ENCODE results near the gene ASB7.

GRCh38 chr15:100690795-100691158, 88.4 kb downstream of the ASB7 start:
- TF ChIP-seq CTCF (IDR thresholded peaks at IDR 0.05; ENCODE audit: low read length) (no peak), EZH2phosphoT487 (IDR thresholded peaks at IDR 0.05; ENCODE audit: low read length) (no peak), EZH2 (optimal IDR thresholded peaks at IDR 0.05; ENCODE audit: low read depth, low read length) (no peak)
